ELF-1 (cell line): ENCODE data around the gene OR11G2.
"Not testable (repeated sequence)": the region's sequence is repeated elsewhere in the genome, so short reads cannot be mapped to it uniquely, and the experiment has no call there.

Experiments used
- DNase-seq: peaks from one replicate; pipeline ENCODE4 v3.0.0-alpha.2; 2016; ENCODE audit warnings: low read depth, low spot score

OR11G2 gene

GRCh38 chr14:20190596-20190995 lies at the start of gene OR11G2:
Gene OR11G2, plus strand, starts transcription at chr14:20190896. Its CDS starts 6,542 bp downstream, at chr14:20197438.
- DNase-seq: no peak

GRCh38 chr14:20143911-20144310 lies 46.8 kb upstream of the OR11G2 start:
- peak; percentile 2 for DNase-seq

GRCh38 chr14:20144820-20145219 lies 45.9 kb upstream of the OR11G2 start:
- DNase-seq: no peak

- DNase-seq: no peak
These were observed 26.2 kb upstream of the OR11G2 start for GRCh38 chr14:20164462-20164861.

- DNase-seq: no peak
These were observed 23.6 kb upstream of the OR11G2 start for GRCh38 chr14:20167091-20167490.

DNA sequence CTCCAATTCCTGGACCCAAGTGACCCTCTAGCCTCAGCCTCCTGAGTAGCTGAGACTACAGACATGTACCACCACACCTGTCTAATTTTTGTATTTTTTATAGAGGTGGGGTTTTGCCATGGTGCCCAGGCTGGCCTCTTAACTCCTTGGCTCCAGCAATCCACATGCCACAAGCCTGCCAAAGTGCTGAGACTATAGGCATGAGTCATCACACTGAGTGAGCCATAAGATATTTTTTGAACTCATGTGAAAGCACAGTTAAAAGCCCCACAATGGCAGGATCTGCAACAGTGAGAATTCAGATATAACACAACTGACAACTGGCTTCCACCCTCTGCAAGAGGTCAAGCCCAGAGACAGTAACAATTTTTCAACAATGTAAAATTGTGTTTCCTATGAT lies 20.8 kb upstream of the OR11G2 start:
- not testable (repeated sequence) for DNase-seq

DNA sequence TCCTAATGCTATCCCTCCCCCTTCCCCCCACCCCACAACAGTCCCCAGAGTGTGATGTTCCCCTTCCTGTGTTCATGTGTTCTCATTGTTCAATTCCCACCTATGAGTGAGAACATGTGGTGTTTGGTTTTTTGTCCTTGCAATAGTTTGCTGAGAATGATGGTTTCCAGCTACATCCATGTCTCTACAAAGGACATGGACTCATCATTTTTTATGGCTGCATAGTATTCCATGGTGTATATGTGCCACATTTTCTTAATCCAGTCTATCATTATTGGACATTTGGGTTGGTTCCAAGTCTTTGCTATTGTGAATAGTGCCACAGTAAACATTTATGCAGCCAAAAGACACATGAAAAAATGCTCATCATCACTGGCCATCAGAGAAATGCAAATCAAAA lies 16.5 kb upstream of the OR11G2 start:
- DNase-seq: not testable (repeated sequence)

GRCh38 chr14:20176330-20176729 lies 14.4 kb upstream of the OR11G2 start:
- DNase-seq: no peak

- DNase-seq: no peak
These were observed 13.2 kb upstream of the OR11G2 start for GRCh38 chr14:20177433-20177974.

DNA sequence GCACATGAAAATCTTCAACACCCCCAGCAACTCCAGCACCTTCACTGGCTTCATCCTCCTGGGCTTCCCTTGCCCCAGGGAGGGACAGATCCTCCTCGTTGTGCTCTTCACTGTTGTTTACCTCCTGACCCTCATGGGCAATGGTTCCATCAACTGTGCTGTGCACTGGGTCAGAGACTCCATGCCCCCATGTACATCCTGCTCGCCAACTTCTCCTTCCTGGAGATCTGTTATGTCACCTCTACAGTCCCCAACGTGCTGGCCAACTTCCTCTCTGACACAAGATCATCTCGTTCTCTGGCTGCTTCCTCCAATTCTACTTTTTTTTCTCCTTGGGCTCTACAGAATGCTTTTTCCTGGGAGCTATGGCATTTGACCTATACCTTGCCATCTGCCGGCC lies 11.5 kb upstream of the OR11G2 start:
- no peak for DNase-seq

DNA sequence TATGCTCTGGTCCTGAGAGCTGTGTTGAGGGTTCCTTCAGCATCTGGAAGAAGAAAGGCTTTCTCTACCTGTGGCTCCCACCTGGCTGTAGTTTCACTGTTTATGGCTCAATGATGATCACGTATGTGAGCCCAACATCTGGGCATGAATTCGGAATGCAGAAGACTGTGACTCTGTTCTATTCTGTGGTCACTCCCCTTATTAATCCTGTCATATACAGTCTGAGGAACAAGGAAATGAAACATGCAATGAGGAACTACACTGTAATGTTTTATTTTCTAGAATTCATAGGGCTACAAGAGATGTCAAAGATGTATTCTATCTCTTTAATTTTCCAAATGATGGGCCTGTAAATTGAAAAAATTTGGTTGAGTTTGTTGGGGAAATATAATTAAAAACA lies 10.8 kb upstream of the OR11G2 start:
- DNase-seq: no peak

- no peak for DNase-seq
These were observed 10.2 kb upstream of the OR11G2 start for GRCh38 chr14:20180486-20180885.

- no peak for DNase-seq
These were observed 6.5 kb upstream of the OR11G2 start for GRCh38 chr14:20184181-20184580.

- DNase-seq: no peak
These were observed 700 bp downstream of the OR11G2 start for GRCh38 chr14:20191396-20191795.

GRCh38 chr14:20194101-20194500 lies 3.4 kb downstream of the OR11G2 start:
- no peak for DNase-seq

GRCh38 chr14:20195170-20195569 lies 4.5 kb downstream of the OR11G2 start:
- not testable (repeated sequence) for DNase-seq

GRCh38 chr14:20195911-20196310 lies 5.2 kb downstream of the OR11G2 start:
- DNase-seq: no peak

DNA sequence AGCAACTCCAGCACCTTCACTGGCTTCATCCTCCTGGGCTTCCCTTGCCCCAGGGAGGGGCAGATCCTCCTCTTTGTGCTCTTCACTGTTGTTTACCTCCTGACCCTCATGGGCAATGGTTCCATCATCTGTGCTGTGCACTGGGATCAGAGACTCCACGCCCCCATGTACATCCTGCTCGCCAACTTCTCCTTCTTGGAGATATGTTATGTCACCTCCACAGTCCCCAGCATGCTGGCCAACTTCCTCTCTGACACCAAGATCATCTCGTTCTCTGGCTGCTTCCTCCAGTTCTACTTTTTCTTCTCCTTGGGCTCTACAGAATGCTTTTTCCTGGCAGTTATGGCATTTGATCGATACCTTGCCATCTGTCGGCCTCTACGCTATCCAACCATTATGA lies 6.8 kb downstream of the OR11G2 start:
- no peak for DNase-seq

- no peak for DNase-seq
These were observed 8.3 kb downstream of the OR11G2 start for GRCh38 chr14:20198991-20199390.

DNA sequence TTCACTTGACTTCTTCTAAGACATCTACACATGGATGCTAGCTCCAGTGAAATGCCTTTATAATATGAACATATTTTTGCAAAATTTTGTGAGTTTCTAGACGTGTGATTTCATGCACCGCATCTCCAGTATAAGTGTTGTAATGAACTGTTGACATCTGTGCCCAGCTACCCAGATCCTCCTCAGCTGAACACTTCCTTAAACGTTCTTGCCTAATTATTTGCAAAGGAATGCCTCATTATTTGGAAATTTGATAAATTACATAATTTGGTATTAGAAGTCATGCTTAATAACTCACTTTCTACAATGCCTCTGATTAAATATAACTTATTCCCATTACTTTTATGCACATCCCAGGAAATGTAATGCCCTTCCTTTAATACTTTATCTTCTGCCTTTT lies 14.0 kb downstream of the OR11G2 start:
- DNase-seq: no peak

DNA sequence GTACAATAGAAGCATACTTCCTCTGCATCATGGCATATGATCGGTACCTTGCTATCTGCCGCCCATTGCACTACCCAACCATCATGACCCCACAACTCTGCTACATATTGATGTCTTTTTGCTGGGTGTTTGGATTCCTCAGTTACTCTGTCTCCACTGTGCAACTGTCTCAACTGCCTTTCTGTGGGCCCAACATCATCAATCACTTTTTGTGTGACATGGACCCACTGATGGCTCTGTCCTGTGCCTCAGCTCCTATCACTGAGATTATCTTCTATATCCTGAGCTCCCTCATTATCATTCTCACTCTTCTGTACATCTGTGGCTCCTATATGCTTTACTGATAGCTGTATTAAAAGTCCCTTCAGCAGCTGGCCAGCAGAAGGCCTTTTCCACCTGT lies 18.9 kb downstream of the OR11G2 start:
- DNase-seq: no peak

GRCh38 chr14:20212406-20212805 lies 21.7 kb downstream of the OR11G2 start:
- not testable (repeated sequence) for DNase-seq

- DNase-seq: no peak
These were observed 24.5 kb downstream of the OR11G2 start for GRCh38 chr14:20215196-20215595.

GRCh38 chr14:20219033-20219432 lies 28.3 kb downstream of the OR11G2 start:
- no peak for DNase-seq
